Tibial nerve (tissue), 4 donors: ENCODE data around the gene DFFB. TPM values are rescaled to one million over a fixed set of nuclear protein-coding genes. Genes with fewer than 3 reads are reported as not detected.
A peak's percentile ranks its signal among the peaks of the same experiment; 100 is the strongest.

ENCODE experiments used
- DNase-seq, 2 donors: peaks; one replicate each; pipeline ENCODE4 v3.0.0-alpha.2; 2019; ENCODE audit warnings: low spot score in 2 of 2
- H3K27ac ChIP-seq, 4 donors: fragments of 200-600 bp; sonication (generic) in 3 of 4; one replicate each; pipeline ENCODE4 v1.5.1; 2017 to 2019; ENCODE audit warnings: mild to moderate bottlenecking in 1 of 4
- H3K27me3 ChIP-seq, 2 donors: fragments of 200-600 bp; sonication (generic) in 1 of 2; one replicate each; pipeline versions ENCODE4 v1.5.1 to v1.6.0; 2017 to 2019
- H3K36me3 ChIP-seq, 3 donors: fragments of 200-600 bp; sonication (generic); one replicate each; pipeline ENCODE4 v1.5.1; 2018 to 2019
- H3K4me1 ChIP-seq, 4 donors: fragments of 200-600 bp; sonication (generic) in 3 of 4; one replicate each; pipeline ENCODE4 v1.5.1; 2017 to 2019
- H3K4me3 ChIP-seq, 4 donors: fragments of 200-600 bp; sonication (generic) in 3 of 4; one replicate each; pipeline ENCODE4 v1.5.1; 2017 to 2019; ENCODE audit warnings: mild to moderate bottlenecking in 1 of 4, moderate library complexity in 1 of 4
- H3K9me3 ChIP-seq, 4 donors: fragments of 200-600 bp; sonication (generic) in 3 of 4; one replicate each; pipeline ENCODE4 v1.5.1; 2017 to 2019
- CTCF ChIP-seq, 5 experiments: fragments of 200-600 bp in 3 of 5; fragments of 450-650 bp in 2 of 5; sonication (generic) in 3 of 5; IDR thresholded peaks; one replicate each; pipeline ENCODE4 v1.5.1; 2016 to 2019; ENCODE audit warnings: antibody characterized with exemption in 5 of 5, mild to moderate bottlenecking in 3 of 5, moderate library complexity in 2 of 5
- EP300 ChIP-seq, 2 donors: sonication (generic); formaldehyde crosslinking; IDR thresholded peaks; one replicate each; pipeline ENCODE4 v1.6.1; 2017; ENCODE audit warnings: antibody characterized with exemption in 2 of 2, mild to moderate bottlenecking in 1 of 2
- POLR2A ChIP-seq, 2 donors: fragments of 450-650 bp; IDR thresholded peaks; one replicate each; pipeline ENCODE4 v1.6.1; 2017; ENCODE audit warnings: antibody characterized with exemption in 2 of 2, mild to moderate bottlenecking in 2 of 2, moderate library complexity in 2 of 2
- WGBS, 2 donors: methylation state at CpG; one replicate each; pipeline ENCODE4 v1.1.5; 2018; 5-methylcytosine and 5-hydroxymethylcytosine counted together
- total RNA-seq, 4 donors: library from RNA; depleted of rRNA; stranded (reverse); fragments of >200 nt; gene quantifications; one replicate each; pipeline ENCODE4 v1.1.0, GENCODE V29; 2016

Gene DFFB
- total RNA-seq, 4 donors from 2014 or later: 7.0 to 17.7 (median 15.2) TPM

GRCh38 chr1:3851292-3851691, 6.0 kb upstream of the DFFB start:
- 78 to 83% methylated on average over 6 of the region's 6 CpGs for WGBS, 2 donors
- H3K4me1 ChIP-seq: peaks cover 0 to 19% (median 6%) of the 10 kb centered on the region in 4 donors
- H3K9me3 ChIP-seq: no peaks in the 10 kb centered on the region
- H3K36me3 ChIP-seq: peaks cover 2 to 55% (median 12%) of the 10 kb centered on the region in 3 donors
- no peak for DNase-seq
- H3K27me3 ChIP-seq: no peaks in the 10 kb centered on the region
- H3K4me3 ChIP-seq: no peak overlapping the region
- no peak overlapping the region for H3K27ac ChIP-seq
- TF ChIP-seq EP300 (IDR thresholded peaks at IDR 0.05) (no peak), POLR2A (IDR thresholded peaks at IDR 0.05) (no peak), CTCF (IDR thresholded peaks at IDR 0.05) (no peak)

GRCh38 chr1:3852091-3852490, 5.2 kb upstream of the DFFB start:
- TF ChIP-seq EP300 (IDR thresholded peaks at IDR 0.05): no peak
- no peak for TF ChIP-seq CTCF (IDR thresholded peaks at IDR 0.05)
- TF ChIP-seq POLR2A (IDR thresholded peaks at IDR 0.05): no peak
- 78 to 86% methylated on average over 12 of the region's 12 CpGs for WGBS, 2 donors
- Histone ChIP-seq H3K9me3 (no peaks in the 10 kb centered on the region), H3K4me3 (no peak overlapping the region), H3K4me1 (peaks cover 0 to 19% (median 7%) of the 10 kb centered on the region in 4 donors), H3K27me3 (no peaks in the 10 kb centered on the region), H3K36me3 (peaks cover 0 to 47% (median 10%) of the 10 kb centered on the region in 3 donors), H3K27ac (no peak overlapping the region)
- DNase-seq: no peak

GRCh38 chr1:3852711-3853485, 4.4 kb upstream of the DFFB start:
- TF ChIP-seq POLR2A (IDR thresholded peaks at IDR 0.05): no peak
- no peak for TF ChIP-seq CTCF (IDR thresholded peaks at IDR 0.05)
- TF ChIP-seq EP300 (IDR thresholded peaks at IDR 0.05): no peak
- H3K36me3 ChIP-seq: peaks cover 0 to 39% (median 6%) of the 10 kb centered on the region in 3 donors
- no peaks in the 10 kb centered on the region for H3K27me3 ChIP-seq
- H3K27ac ChIP-seq: no peak overlapping the region
- H3K4me1 ChIP-seq: peaks cover 0 to 23% (median 9%) of the 10 kb centered on the region in 4 donors
- no peak for DNase-seq
- 71 to 76% methylated on average over 15 of the region's 15 CpGs for WGBS, 2 donors
- no peaks in the 10 kb centered on the region for H3K9me3 ChIP-seq
- no peak overlapping the region for H3K4me3 ChIP-seq

GRCh38 chr1:3857791-3858129, 484 bp downstream of the DFFB start:
- TF ChIP-seq CTCF (IDR thresholded peaks at IDR 0.05) (no peak), POLR2A (IDR thresholded peaks at IDR 0.05) (no peak), EP300 (IDR thresholded peaks at IDR 0.05) (no peak)
- Histone ChIP-seq H3K9me3 (no peaks in the 10 kb centered on the region), H3K4me1 (peaks cover 0 to 37% (median 16%) of the 10 kb centered on the region in 4 donors), H3K27ac (peak overlapping the region; percentile 54 to 88 (median 86)), H3K36me3 (peaks cover 0 to 24% (median 0%) of the 10 kb centered on the region in 3 donors), H3K4me3 (peak overlapping the region; percentile 62 to 87 (median 71)), H3K27me3 (no peaks in the 10 kb centered on the region)
- WGBS, 2 donors: 0 to 14% methylated on average over 1 to 21 of the region's 21 CpGs
- no peak for DNase-seq

- 59 to 60% methylated on average over 28 to 29 of the region's 34 CpGs for WGBS, 2 donors
- Histone ChIP-seq H3K27ac (peak overlapping the region in 1 of 4 donors; percentile 86), H3K4me3 (peak overlapping the region; percentile 62 to 87 (median 71)), H3K9me3 (no peaks in the 10 kb centered on the region), H3K27me3 (no peaks in the 10 kb centered on the region), H3K4me1 (peaks cover 0 to 42% (median 16%) of the 10 kb centered on the region in 4 donors), H3K36me3 (peaks cover 0 to 24% (median 0%) of the 10 kb centered on the region in 3 donors)
- TF ChIP-seq CTCF (IDR thresholded peaks at IDR 0.05): no peak
- no peak for TF ChIP-seq EP300 (IDR thresholded peaks at IDR 0.05)
- TF ChIP-seq POLR2A (IDR thresholded peaks at IDR 0.05): no peak
- no peak for DNase-seq
Observed at GRCh38 chr1:3858231-3858981, 1.1 kb downstream of the DFFB start.
